Measurements from ENCODE around the gene FAM168A.

- TF ChIP-seq CTCF (IDR thresholded peaks at IDR 0.05) = no peak
- TF ChIP-seq POLR2A (IDR thresholded peaks at IDR 0.05) = no peak
Observed at GRCh38 chr11:73554671-73555320, 43.1 kb downstream of the FAM168A start.
